ENCODE results near the gene LAMA2.

The LAMA2 gene

GRCh38 chr6:129543981-129544380 lies 661.0 kb downstream of the LAMA2 start:
- no peak overlapping the region for H3K27ac ChIP-seq
- TF ChIP-seq CTCF (IDR thresholded peaks at IDR 0.05) = no peak
- H3K4me3 ChIP-seq = no peak overlapping the region
- no peak for DNase-seq (ENCODE audit: low spot score)

GRCh38 chr6:129544892-129545612 lies 662.1 kb downstream of the LAMA2 start:
- H3K4me3 ChIP-seq = no peak overlapping the region
- H3K27ac ChIP-seq = no peak overlapping the region
- TF ChIP-seq CTCF (IDR thresholded peaks at IDR 0.05) = no peak
- DNase-seq (ENCODE audit: low spot score) = no peak

- Histone ChIP-seq H3K4me3 (no peak overlapping the region), H3K27ac (no peak overlapping the region)
- DNase-seq (ENCODE audit: low spot score) = no peak
- TF ChIP-seq CTCF (IDR thresholded peaks at IDR 0.05) = no peak
These were observed 663.8 kb downstream of the LAMA2 start for GRCh38 chr6:129546702-129547101.

- Histone ChIP-seq H3K4me3 (no peak overlapping the region), H3K27ac (no peak overlapping the region)
- TF ChIP-seq CTCF (IDR thresholded peaks at IDR 0.05) = no peak
- DNase-seq (ENCODE audit: low spot score) = no peak
These were observed 668.5 kb downstream of the LAMA2 start for GRCh38 chr6:129551486-129551885.

- no peak for TF ChIP-seq CTCF (IDR thresholded peaks at IDR 0.05)
- no peak for DNase-seq (ENCODE audit: low spot score)
- Histone ChIP-seq H3K4me3 (no peak overlapping the region), H3K27ac (no peak overlapping the region)
These were observed 669.5 kb downstream of the LAMA2 start for GRCh38 chr6:129552413-129552812.

GRCh38 chr6:129555206-129555832 lies 672.4 kb downstream of the LAMA2 start:
- no peak for TF ChIP-seq CTCF (IDR thresholded peaks at IDR 0.05)

GRCh38 chr6:129558248-129558647 lies 675.3 kb downstream of the LAMA2 start:
- Histone ChIP-seq H3K27ac (no peak overlapping the region), H3K4me3 (no peak overlapping the region)
- DNase-seq (ENCODE audit: low spot score) = no peak
- no peak for TF ChIP-seq CTCF (IDR thresholded peaks at IDR 0.05)

More at GRCh38 chr6:129555206-129555832, 672.4 kb downstream of the LAMA2 start:
- H3K27ac ChIP-seq = no peak overlapping the region
- DNase-seq (ENCODE audit: low spot score) = no peak
- H3K4me3 ChIP-seq = no peak overlapping the region

Data from coronary artery (tissue), 2 donors.